OCI-LY1 (cell line): Measurements from ENCODE around the gene IL15RA.

ENCODE experiments used
- H2AFZ ChIP-seq: fragments of 200-600 bp; sonication (generic), shearing (Covaris generic); 2 replicates; pipeline ENCODE4 v1.6.0; 2014; ENCODE audit warnings: antibody characterized with exemption, mild to moderate bottlenecking, low read length
- H3F3A ChIP-seq: fragments of 200-600 bp; sonication (generic), shearing (Covaris generic); 2 replicates; pipeline ENCODE4 v1.6.0; 2014; ENCODE audit warnings: mild to moderate bottlenecking, antibody characterized with exemption, low read length, moderate library complexity; ENCODE audit not compliant: insufficient read depth
- H3K27ac ChIP-seq: fragments of 200-600 bp; sonication (generic); 2 replicates; pipeline ENCODE4 v1.5.1; 2014; ENCODE audit warnings: low read length, mixed run types, mild to moderate bottlenecking, low read depth; ENCODE audit not compliant: poor library complexity, severe bottlenecking
- H3K27me3 ChIP-seq: fragments of 200-600 bp; sonication (generic); 2 replicates; pipeline ENCODE4 v1.6.0; 2014; ENCODE audit warnings: antibody characterized with exemption, mild to moderate bottlenecking, low read length, moderate library complexity; ENCODE audit not compliant: insufficient read depth
- H3K36me3 ChIP-seq: fragments of 200-600 bp; sonication (generic); 2 replicates; pipeline ENCODE4 v1.6.1; 2014; ENCODE audit warnings: mild to moderate bottlenecking, antibody characterized with exemption, low read length, moderate library complexity, mixed read lengths; ENCODE audit not compliant: insufficient read depth
- H3K4me1 ChIP-seq: fragments of 200-600 bp; sonication (generic); 2 replicates; pipeline ENCODE4 v1.5.1; 2014; ENCODE audit warnings: mild to moderate bottlenecking, low read length, moderate library complexity; ENCODE audit not compliant: insufficient read depth, severe bottlenecking
- H3K4me2 ChIP-seq: fragments of 200-600 bp; sonication (generic), shearing (Covaris generic); 2 replicates; pipeline ENCODE4 v1.6.1; 2014; ENCODE audit warnings: low read length
- H3K4me3 ChIP-seq: fragments of 200-600 bp; sonication (generic); 2 replicates; pipeline ENCODE4 v1.5.1; 2014; ENCODE audit warnings: low read length, low read depth, mild to moderate bottlenecking, mixed read lengths; ENCODE audit not compliant: poor library complexity, severe bottlenecking
- H3K79me2 ChIP-seq: fragments of 200-600 bp; shearing (Covaris generic); 2 replicates; pipeline ENCODE4 v1.6.1; 2016; ENCODE audit warnings: mixed run types, low read length, mixed read lengths; ENCODE audit not compliant: insufficient read depth
- H3K9ac ChIP-seq: fragments of 200-600 bp; sonication (generic), shearing (Covaris generic); 2 replicates; pipeline ENCODE4 v1.6.1; 2014; ENCODE audit warnings: mild to moderate bottlenecking, low read length, mixed read lengths
- H3K9me2 ChIP-seq: fragments of 200-600 bp; sonication (generic), shearing (Covaris generic); 2 replicates; pipeline ENCODE4 v1.6.1; 2014; ENCODE audit warnings: low read depth, mild to moderate bottlenecking, low read length, mixed read lengths
- H3K9me3 ChIP-seq: fragments of 200-600 bp; shearing (Covaris generic); 2 replicates; pipeline ENCODE4 v1.6.1; 2014; ENCODE audit warnings: low read length, mixed read lengths
- H4K20me1 ChIP-seq: fragments of 200-600 bp; sonication (generic), shearing (Covaris generic); 2 replicates; pipeline ENCODE4 v1.6.0; 2016; ENCODE audit warnings: mild to moderate bottlenecking, low read length; ENCODE audit not compliant: insufficient read depth
- EZH2 ChIP-seq: fragments of 200-600 bp; sonication (generic), shearing (Covaris generic); IDR thresholded peaks from 2 replicates; pipeline ENCODE4 v1.8.0; 2017; ENCODE audit warnings: borderline replicate concordance, mixed run types, mild to moderate bottlenecking, antibody characterized with exemption, low read length, moderate library complexity, mixed read lengths
- TF ChIP-seq, protein P1 (sequence below): fragments of 200-600 bp; sonication (generic), shearing (Covaris generic); IDR thresholded peaks from 2 replicates; pipeline ENCODE4 v1.5.1; 2017; ENCODE audit warnings: mild to moderate bottlenecking, antibody characterized with exemption, low read length, moderate library complexity, mixed read lengths

The IL15RA gene

DNA sequence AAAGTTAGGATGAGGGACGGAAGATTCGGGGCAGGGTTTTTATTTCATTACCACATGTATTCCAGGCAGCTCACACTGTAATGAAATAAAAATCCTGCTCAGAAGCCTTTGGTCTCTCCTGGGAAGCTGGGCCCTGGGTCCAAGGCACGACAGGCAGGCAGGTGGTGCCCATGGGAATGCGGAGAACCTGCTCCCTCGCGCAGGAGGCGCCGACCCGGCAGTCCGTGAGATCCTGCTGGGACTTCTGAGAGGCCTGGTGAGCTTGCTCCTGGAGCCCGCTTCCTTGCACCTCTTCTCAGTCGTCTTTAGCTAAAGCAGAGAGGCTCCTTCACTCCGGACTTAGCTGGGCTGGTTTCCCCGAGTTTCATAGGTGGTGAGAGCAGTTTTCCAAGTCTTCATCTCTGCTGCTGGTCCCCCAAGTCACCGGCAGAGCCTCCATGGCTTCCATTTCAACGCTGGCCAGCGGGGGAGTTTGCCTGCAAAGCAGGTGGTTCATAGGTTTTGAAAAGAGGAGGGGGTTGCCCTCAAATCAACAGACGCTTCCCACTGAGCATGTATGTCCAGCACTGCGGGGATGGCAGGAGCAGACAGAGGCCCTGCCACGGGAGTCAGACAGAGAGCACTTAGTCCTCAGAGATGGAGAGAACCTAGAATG, 24.5 kb downstream of the IL15RA start:
- H3K79me2 ChIP-seq, result no peaks in the 10 kb centered on the region
- TF ChIP-seq, protein P1, sequence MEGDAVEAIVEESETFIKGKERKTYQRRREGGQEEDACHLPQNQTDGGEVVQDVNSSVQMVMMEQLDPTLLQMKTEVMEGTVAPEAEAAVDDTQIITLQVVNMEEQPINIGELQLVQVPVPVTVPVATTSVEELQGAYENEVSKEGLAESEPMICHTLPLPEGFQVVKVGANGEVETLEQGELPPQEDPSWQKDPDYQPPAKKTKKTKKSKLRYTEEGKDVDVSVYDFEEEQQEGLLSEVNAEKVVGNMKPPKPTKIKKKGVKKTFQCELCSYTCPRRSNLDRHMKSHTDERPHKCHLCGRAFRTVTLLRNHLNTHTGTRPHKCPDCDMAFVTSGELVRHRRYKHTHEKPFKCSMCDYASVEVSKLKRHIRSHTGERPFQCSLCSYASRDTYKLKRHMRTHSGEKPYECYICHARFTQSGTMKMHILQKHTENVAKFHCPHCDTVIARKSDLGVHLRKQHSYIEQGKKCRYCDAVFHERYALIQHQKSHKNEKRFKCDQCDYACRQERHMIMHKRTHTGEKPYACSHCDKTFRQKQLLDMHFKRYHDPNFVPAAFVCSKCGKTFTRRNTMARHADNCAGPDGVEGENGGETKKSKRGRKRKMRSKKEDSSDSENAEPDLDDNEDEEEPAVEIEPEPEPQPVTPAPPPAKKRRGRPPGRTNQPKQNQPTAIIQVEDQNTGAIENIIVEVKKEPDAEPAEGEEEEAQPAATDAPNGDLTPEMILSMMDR, result no peak
- TF ChIP-seq EZH2, result no peak
- H3F3A ChIP-seq, result no peaks in the 10 kb centered on the region; the same call in 1 of the 2 replicates
- H3K36me3 ChIP-seq, result no peaks in the 10 kb centered on the region
- H3K9me2 ChIP-seq, result no peaks in the 10 kb centered on the region
- no peaks in the 10 kb centered on the region for H3K4me1 ChIP-seq
- H3K27me3 ChIP-seq, result peaks cover 6% of the 10 kb centered on the region; the same call in 1 of the 2 replicates
- no peaks in the 10 kb centered on the region for H4K20me1 ChIP-seq
- no peaks in the 10 kb centered on the region for H3K9me3 ChIP-seq
- no peak overlapping the region for H3K27ac ChIP-seq
- H3K4me3 ChIP-seq, result no peak overlapping the region
- no peak overlapping the region for H2AFZ ChIP-seq
- no peak overlapping the region for H3K9ac ChIP-seq
- no peak overlapping the region for H3K4me2 ChIP-seq

DNA sequence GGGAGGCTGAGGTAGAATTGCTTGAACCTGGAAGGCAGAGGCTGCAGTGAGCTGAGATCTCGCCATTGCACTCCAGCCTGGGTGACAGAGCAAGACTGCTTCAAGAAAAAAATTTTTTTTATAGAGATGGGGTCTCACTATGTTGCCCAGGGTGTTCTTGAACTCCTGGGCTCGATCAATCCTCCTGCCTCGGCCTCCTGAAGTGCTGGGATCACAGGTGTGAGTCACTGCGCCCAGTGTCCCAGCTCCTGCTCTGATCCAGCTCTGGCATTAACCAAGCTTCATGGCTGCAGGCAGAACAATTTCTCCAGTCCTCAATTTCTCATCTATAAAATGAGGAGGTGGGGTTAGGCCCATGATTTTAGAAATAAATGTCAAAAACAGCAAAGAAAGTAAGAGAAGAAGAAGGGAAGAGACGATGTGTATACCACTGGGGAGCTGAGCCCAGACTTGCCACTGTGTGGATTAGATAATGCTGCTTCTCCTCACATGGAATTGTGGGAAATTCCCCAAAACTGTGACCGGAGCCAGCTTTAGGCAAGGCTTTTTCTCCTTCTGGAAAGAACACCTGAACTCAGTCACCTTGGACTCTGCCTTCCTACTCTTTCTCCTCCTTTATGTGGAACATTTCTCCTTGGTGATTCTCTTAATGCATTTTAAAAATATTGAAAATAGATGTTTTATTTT, 25.5 kb downstream of the IL15RA start:
- Histone ChIP-seq H3K79me2 (no peaks in the 10 kb centered on the region), H3F3A (no peaks in the 10 kb centered on the region; the same call in 1 of the 2 replicates), H3K9me3 (no peaks in the 10 kb centered on the region), H3K9me2 (no peaks in the 10 kb centered on the region), H3K36me3 (no peaks in the 10 kb centered on the region), H3K4me2 (no peak overlapping the region), H3K4me1 (no peaks in the 10 kb centered on the region), H2AFZ (no peak overlapping the region), H4K20me1 (no peaks in the 10 kb centered on the region), H3K4me3 (no peak overlapping the region), H3K9ac (no peak overlapping the region), H3K27ac (no peak overlapping the region), H3K27me3 (peaks cover 6% of the 10 kb centered on the region; the same call in 1 of the 2 replicates)
- TF ChIP-seq, protein P1, result no peak
- TF ChIP-seq EZH2, result no peak

DNA sequence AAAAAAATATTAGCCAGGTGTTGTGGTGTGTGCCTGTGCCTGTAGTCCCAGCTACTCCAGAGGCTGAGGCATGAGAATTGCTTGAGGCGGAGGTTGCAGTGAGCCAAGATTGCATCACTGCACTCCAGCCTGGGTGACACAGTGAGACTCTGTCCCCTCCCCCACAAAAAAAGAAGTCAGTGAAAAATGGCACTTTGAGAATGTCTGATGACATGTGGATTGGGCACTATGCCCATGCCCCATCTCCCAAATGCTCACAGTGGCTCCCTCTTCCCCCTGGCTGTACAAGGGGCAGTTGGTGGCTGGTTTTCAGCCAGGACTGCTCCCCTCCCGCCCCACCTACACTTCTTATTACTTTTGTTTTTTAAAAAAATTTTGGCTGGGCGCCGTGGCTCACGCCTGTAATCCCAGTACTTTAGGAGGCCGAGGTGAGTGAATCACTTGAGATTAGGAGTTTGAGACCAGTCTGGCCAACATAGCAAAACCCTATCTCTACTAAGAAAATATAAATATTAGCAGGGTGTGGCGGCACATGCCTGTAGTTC, 26.1 kb downstream of the IL15RA start:
- no peak overlapping the region for H3K9ac ChIP-seq

More for the DNA sequence above, 26.1 kb downstream of the IL15RA start:
- TF ChIP-seq EZH2, result no peak
- TF ChIP-seq, protein P1, result no peak
- Histone ChIP-seq H3K27ac (no peak overlapping the region), H2AFZ (no peak overlapping the region), H3K9me3 (no peaks in the 10 kb centered on the region), H3F3A (no peaks in the 10 kb centered on the region; the same call in 1 of the 2 replicates), H3K4me2 (no peak overlapping the region), H4K20me1 (no peaks in the 10 kb centered on the region), H3K4me3 (no peak overlapping the region), H3K27me3 (peaks cover 6% of the 10 kb centered on the region; the same call in 1 of the 2 replicates), H3K4me1 (no peaks in the 10 kb centered on the region), H3K9me2 (no peaks in the 10 kb centered on the region), H3K79me2 (no peaks in the 10 kb centered on the region), H3K36me3 (no peaks in the 10 kb centered on the region)
